ENCODE data around the gene SLC35E4.
"Not testable (repeated sequence)": the region's sequence is repeated elsewhere in the genome, so short reads cannot be mapped to it uniquely, and the experiment has no call there.

The SLC35E4 gene

GRCh38 chr22:30673136-30673535, 37.6 kb downstream of the SLC35E4 start:
- no peak for DNase-seq (ENCODE audit: low read depth, low spot score)
- CTCF ChIA-PET: interaction anchor here (0.5 to 0.7 kb wide), 2 partner anchors 29 to 297 kb away, joined by 3 to 4 read pairs; no protein-coding TSS in a partner anchor
- no peak for TF ChIP-seq CTCF (IDR thresholded peaks at IDR 0.05; ENCODE audit: insufficient read depth, low read length, missing control alignments)
- POLR2A ChIA-PET: no interaction called here
- no peak overlapping the region for H3K4me3 ChIP-seq (ENCODE audit: low read depth, low read length)

- CTCF ChIA-PET: no interaction called here
- no peak overlapping the region for H3K4me3 ChIP-seq (ENCODE audit: low read depth, low read length)
- DNase-seq (ENCODE audit: low read depth, low spot score): no peak
- POLR2A ChIA-PET: no interaction called here
- TF ChIP-seq CTCF (IDR thresholded peaks at IDR 0.05; ENCODE audit: insufficient read depth, low read length, missing control alignments): no peak
Observed at GRCh38 chr22:30674482-30674881, 38.9 kb downstream of the SLC35E4 start.

- TF ChIP-seq CTCF (IDR thresholded peaks at IDR 0.05; ENCODE audit: insufficient read depth, low read length, missing control alignments): no peak
- CTCF ChIA-PET: no interaction called here
- POLR2A ChIA-PET: no interaction called here
- no peak for DNase-seq (ENCODE audit: low read depth, low spot score)
- no peak overlapping the region for H3K4me3 ChIP-seq (ENCODE audit: low read depth, low read length)
Observed at GRCh38 chr22:30675436-30675835, 39.9 kb downstream of the SLC35E4 start.

- CTCF ChIA-PET; H3K4me3 ChIP-seq (ENCODE audit: low read depth, low read length); DNase-seq (ENCODE audit: low read depth, low spot score); POLR2A ChIA-PET: not testable (repeated sequence)
Observed at GRCh38 chr22:30676565-30676964, 41.0 kb downstream of the SLC35E4 start.

- H3K4me3 ChIP-seq (ENCODE audit: low read depth, low read length); POLR2A ChIA-PET; DNase-seq (ENCODE audit: low read depth, low spot score): not testable (repeated sequence)
- CTCF ChIA-PET: interaction anchor here (1.1 to 1.4 kb wide), 2 partner anchors 13 to 75 kb away, joined by 3 read pairs; partner anchors contain the start of gene DUSP18
Observed at GRCh38 chr22:30679895-30680690, 44.5 kb downstream of the SLC35E4 start.

- ChIA-PET POLR2A (no interaction called here), CTCF (interaction anchor here (1.4 kb wide), 1 partner anchor 14 kb away, joined by 3 read pairs; the partner anchor contains the start of gene DUSP18)
- no peak for DNase-seq (ENCODE audit: low read depth, low spot score)
- H3K4me3 ChIP-seq (ENCODE audit: low read depth, low read length): no peak overlapping the region
- no peak for TF ChIP-seq CTCF (IDR thresholded peaks at IDR 0.05; ENCODE audit: insufficient read depth, low read length, missing control alignments)
Observed at GRCh38 chr22:30680991-30681770, 45.6 kb downstream of the SLC35E4 start.

GRCh38 chr22:30681831-30682230, 46.2 kb downstream of the SLC35E4 start:
- H3K4me3 ChIP-seq (ENCODE audit: low read depth, low read length): no peak overlapping the region
- no peak for TF ChIP-seq CTCF (IDR thresholded peaks at IDR 0.05; ENCODE audit: insufficient read depth, low read length, missing control alignments)
- ChIA-PET CTCF (no interaction called here), POLR2A (no interaction called here)
- DNase-seq (ENCODE audit: low read depth, low spot score): no peak

Data from AG04449 (cell line).